Hematopoietic multipotent progenitor cell treated with erythropoietin and hydrocortisone succinate and interleukin-3 and kit ligand, for 15 days (in vitro differentiated cells): Measurements from ENCODE around the gene CHGA.

Experiments
- DNase-seq: peaks from one replicate; pipeline ENCODE4 v3.0.0-alpha.2; 2015; ENCODE audit warnings: low spot score

CHGA gene

GRCh38 chr14:92930737-92931602 lies 8.0 kb downstream of the CHGA start:
- no peak for DNase-seq

- DNase-seq = no peak
Observed at GRCh38 chr14:92931681-92932447, 8.9 kb downstream of the CHGA start.

- no peak for DNase-seq
Observed at GRCh38 chr14:92932448-92933395, 9.8 kb downstream of the CHGA start.

GRCh38 chr14:92933481-92933880 lies 10.5 kb downstream of the CHGA start:
- no peak for DNase-seq

GRCh38 chr14:92934196-92935085 lies 11.5 kb downstream of the CHGA start:
- no peak for DNase-seq

GRCh38 chr14:92935446-92935845 lies 12.5 kb downstream of the CHGA start:
- no peak for DNase-seq

GRCh38 chr14:92936085-92936484 lies 13.1 kb downstream of the CHGA start:
- no peak for DNase-seq

- DNase-seq = no peak
Observed at GRCh38 chr14:92937051-92937937, 14.3 kb downstream of the CHGA start.

GRCh38 chr14:92938235-92938875 lies 15.4 kb downstream of the CHGA start:
- DNase-seq = no peak

GRCh38 chr14:92938890-92939671 lies 16.1 kb downstream of the CHGA start:
- DNase-seq = no peak

GRCh38 chr14:92939699-92940098 lies 16.7 kb downstream of the CHGA start:
- no peak for DNase-seq

- DNase-seq = no peak
Observed at GRCh38 chr14:92940543-92940942, 17.6 kb downstream of the CHGA start.

GRCh38 chr14:92941531-92941930 lies 18.6 kb downstream of the CHGA start:
- DNase-seq = no peak

- DNase-seq = no peak
Observed at GRCh38 chr14:92942136-92942535, 19.2 kb downstream of the CHGA start.

- no peak for DNase-seq
Observed at GRCh38 chr14:92942576-92942975, 19.6 kb downstream of the CHGA start.

GRCh38 chr14:92942976-92943710 lies 20.2 kb downstream of the CHGA start:
- no peak for DNase-seq

GRCh38 chr14:92943855-92944570 lies 21.1 kb downstream of the CHGA start:
- DNase-seq = no peak
